ENCODE data around the gene CYBC1.
"Not testable (repeated sequence)": the region's sequence is repeated elsewhere in the genome, so short reads cannot be mapped to it uniquely, and the experiment has no call there.

Gene CYBC1

GRCh38 chr17:82468692-82469091 is 18.1 kb upstream of the CYBC1 start:
- TF ChIP-seq CTCF (IDR thresholded peaks at IDR 0.05; ENCODE audit: extremely low read depth, insufficient read depth, missing control alignments): no peak
- in situ Hi-C loops (cut with MboI; ENCODE audit: low pct_unique_long_range_greater_than_20kb, low sequenced_read_pairs, unreplicated experiment): no loop called here

GRCh38 chr17:82465023-82465603 is 14.6 kb upstream of the CYBC1 start:
- no peak for DNase-seq (ENCODE audit: low spot score)
- no peak for TF ChIP-seq CTCF (IDR thresholded peaks at IDR 0.05; ENCODE audit: extremely low read depth, insufficient read depth, missing control alignments)
- in situ Hi-C loops (cut with MboI; ENCODE audit: low pct_unique_long_range_greater_than_20kb, low sequenced_read_pairs, unreplicated experiment): no loop called here

More at GRCh38 chr17:82468692-82469091, 18.1 kb upstream of the CYBC1 start:
- DNase-seq (ENCODE audit: low spot score): no peak

GRCh38 chr17:82464567-82464929 is 14.0 kb upstream of the CYBC1 start:
- in situ Hi-C loops (cut with MboI; ENCODE audit: low pct_unique_long_range_greater_than_20kb, low sequenced_read_pairs, unreplicated experiment): no loop called here
- no peak for DNase-seq (ENCODE audit: low spot score)

GRCh38 chr17:82463925-82464566 is 13.5 kb upstream of the CYBC1 start:
- in situ Hi-C loops (cut with MboI; ENCODE audit: low pct_unique_long_range_greater_than_20kb, low sequenced_read_pairs, unreplicated experiment): no loop called here
- no peak for TF ChIP-seq CTCF (IDR thresholded peaks at IDR 0.05; ENCODE audit: extremely low read depth, insufficient read depth, missing control alignments)
- DNase-seq (ENCODE audit: low spot score): no peak

More at GRCh38 chr17:82464567-82464929, 14.0 kb upstream of the CYBC1 start:
- TF ChIP-seq CTCF (IDR thresholded peaks at IDR 0.05; ENCODE audit: extremely low read depth, insufficient read depth, missing control alignments): no peak

- DNase-seq (ENCODE audit: low spot score): no peak
- in situ Hi-C loops (cut with MboI; ENCODE audit: low pct_unique_long_range_greater_than_20kb, low sequenced_read_pairs, unreplicated experiment): no loop called here
- TF ChIP-seq CTCF (IDR thresholded peaks at IDR 0.05; ENCODE audit: extremely low read depth, insufficient read depth, missing control alignments): no peak
Observed at GRCh38 chr17:82463391-82463790, 12.8 kb upstream of the CYBC1 start.

GRCh38 chr17:82461827-82462524 is 11.4 kb upstream of the CYBC1 start:
- DNase-seq (ENCODE audit: low spot score): no peak

GRCh38 chr17:82459936-82460335 is 9.4 kb upstream of the CYBC1 start:
- in situ Hi-C loops (cut with MboI; ENCODE audit: low pct_unique_long_range_greater_than_20kb, low sequenced_read_pairs, unreplicated experiment); DNase-seq (ENCODE audit: low spot score): not testable (repeated sequence)

More at GRCh38 chr17:82461827-82462524, 11.4 kb upstream of the CYBC1 start:
- in situ Hi-C loops (cut with MboI; ENCODE audit: low pct_unique_long_range_greater_than_20kb, low sequenced_read_pairs, unreplicated experiment): no loop called here
- no peak for TF ChIP-seq CTCF (IDR thresholded peaks at IDR 0.05; ENCODE audit: extremely low read depth, insufficient read depth, missing control alignments)
